Body of pancreas (tissue), 4 donors: Measurements from ENCODE around the gene CUTA. TPM values are rescaled to one million over a fixed set of nuclear protein-coding genes. Genes with fewer than 3 reads are reported as not detected.

ENCODE experiments used
- ATAC-seq: fragments of 150-250 bp; one replicate; pipeline ENCODE4 v1.9.1; 2016
- DNase-seq, 4 donors: peaks; one replicate each; pipeline ENCODE4 v3.0.0-alpha.2; 2019
- H3K27ac ChIP-seq, 4 donors: fragments of 200-600 bp; sonication (generic); 1 replicate in 3 of 4; 2 replicates in 1 of 4; pipeline versions ENCODE4 v1.5.1 to v1.6.1; 2016 to 2019; ENCODE audit warnings: mild to moderate bottlenecking in 1 of 4, mixed read lengths in 1 of 4, moderate library complexity in 1 of 4
- H3K27me3 ChIP-seq, 2 donors: fragments of 200-600 bp; sonication (generic); one replicate each; pipeline ENCODE4 v1.6.0; 2016; ENCODE audit warnings: mild to moderate bottlenecking in 1 of 2
- H3K36me3 ChIP-seq, 2 donors: fragments of 200-600 bp; sonication (generic); replicated peaks in 1 of 2; 2 replicates each; pipeline ENCODE4 v1.5.1; 2016; ENCODE audit warnings: low read depth in 2 of 2; ENCODE audit not compliant: insufficient read depth in 1 of 2
- H3K4me1 ChIP-seq: fragments of 200-600 bp; sonication (generic); one replicate; pipeline ENCODE4 v1.6.0; 2016
- H3K4me3 ChIP-seq, 2 donors: fragments of 200-600 bp; sonication (generic); 1 replicate in 1 of 2; 2 replicates in 1 of 2; pipeline ENCODE4 v1.5.1; 2016 to 2019
- H3K9me3 ChIP-seq, 3 donors: fragments of 200-600 bp; sonication (generic); 1 replicate in 2 of 3; 2 replicates in 1 of 3; pipeline ENCODE4 v1.5.1; 2016
- POLR2A ChIP-seq, 3 donors: fragments of 450-650 bp; IDR thresholded peaks; one replicate each; pipeline ENCODE4 v1.6.1; 2016; ENCODE audit warnings: antibody characterized with exemption in 3 of 3, mild to moderate bottlenecking in 2 of 3
- WGBS, 2 donors: methylation state at CpG; one replicate each; pipeline ENCODE4 v1.1.5; 2017; 5-methylcytosine and 5-hydroxymethylcytosine counted together
- intact Hi-C: fragments of 100-400 bp; cut with DNase I; formaldehyde crosslinking; loops from one replicate; pipeline ENCODE4 v1.15.1; 2023
- total RNA-seq, 2 donors: library from RNA; depleted of rRNA; stranded (reverse); fragments of >200 nt; gene quantifications; one replicate each; pipeline ENCODE4 v1.1.0, GENCODE V29; 2016
- TF ChIP-seq, protein P1 (sequence below), 7 experiments: fragments of 450-650 bp in 4 of 7; fragments of 200-600 bp in 3 of 7; sonication (generic) in 3 of 7; IDR thresholded peaks; one replicate each; pipeline ENCODE4 v1.5.1; 2016 to 2019; ENCODE audit warnings: antibody characterized with exemption in 7 of 7

The CUTA gene, protein sequence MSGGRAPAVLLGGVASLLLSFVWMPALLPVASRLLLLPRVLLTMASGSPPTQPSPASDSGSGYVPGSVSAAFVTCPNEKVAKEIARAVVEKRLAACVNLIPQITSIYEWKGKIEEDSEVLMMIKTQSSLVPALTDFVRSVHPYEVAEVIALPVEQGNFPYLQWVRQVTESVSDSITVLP
- total RNA-seq: 100 to 1,000 TPM in 1 of 2 donors, 10 to 100 TPM in 1; 87.7 to 126 TPM

GRCh38 chr6:33417903-33418689 is at the start of gene CUTA:
Gene CUTA, minus strand, starts transcription at chr6:33418107. Its CDS starts 107 bp downstream, at chr6:33418000.
- DNase-seq: peak; percentile 99 to 100 (median 99)
- intact Hi-C loops: no loop called here
- peak in 2 of 3 donors; percentile 77 to 82 for TF ChIP-seq POLR2A (IDR thresholded peaks at IDR 0.05)
- TF ChIP-seq, protein P1, sequence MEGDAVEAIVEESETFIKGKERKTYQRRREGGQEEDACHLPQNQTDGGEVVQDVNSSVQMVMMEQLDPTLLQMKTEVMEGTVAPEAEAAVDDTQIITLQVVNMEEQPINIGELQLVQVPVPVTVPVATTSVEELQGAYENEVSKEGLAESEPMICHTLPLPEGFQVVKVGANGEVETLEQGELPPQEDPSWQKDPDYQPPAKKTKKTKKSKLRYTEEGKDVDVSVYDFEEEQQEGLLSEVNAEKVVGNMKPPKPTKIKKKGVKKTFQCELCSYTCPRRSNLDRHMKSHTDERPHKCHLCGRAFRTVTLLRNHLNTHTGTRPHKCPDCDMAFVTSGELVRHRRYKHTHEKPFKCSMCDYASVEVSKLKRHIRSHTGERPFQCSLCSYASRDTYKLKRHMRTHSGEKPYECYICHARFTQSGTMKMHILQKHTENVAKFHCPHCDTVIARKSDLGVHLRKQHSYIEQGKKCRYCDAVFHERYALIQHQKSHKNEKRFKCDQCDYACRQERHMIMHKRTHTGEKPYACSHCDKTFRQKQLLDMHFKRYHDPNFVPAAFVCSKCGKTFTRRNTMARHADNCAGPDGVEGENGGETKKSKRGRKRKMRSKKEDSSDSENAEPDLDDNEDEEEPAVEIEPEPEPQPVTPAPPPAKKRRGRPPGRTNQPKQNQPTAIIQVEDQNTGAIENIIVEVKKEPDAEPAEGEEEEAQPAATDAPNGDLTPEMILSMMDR (IDR thresholded peaks at IDR 0.05): peak in 4 of 7 experiments; percentile 22 to 44 (median 38)
- Histone ChIP-seq H3K4me1 (peaks cover 43% of the 10 kb centered on the region), H3K27me3 (no peaks in the 10 kb centered on the region), H3K4me3 (peak within 1 kb of the TSS; percentile 52 to 58), H3K27ac (peak within 1 kb of the TSS; percentile 70 to 95 (median 83)), H3K9me3 (no peaks in the 10 kb centered on the region), H3K36me3 (no peaks in the 10 kb centered on the region)
- WGBS, 2 donors: 0 to 1% methylated on average over 26 to 51 of the region's 51 CpGs
- ATAC-seq: peak; percentile 97

DNA sequence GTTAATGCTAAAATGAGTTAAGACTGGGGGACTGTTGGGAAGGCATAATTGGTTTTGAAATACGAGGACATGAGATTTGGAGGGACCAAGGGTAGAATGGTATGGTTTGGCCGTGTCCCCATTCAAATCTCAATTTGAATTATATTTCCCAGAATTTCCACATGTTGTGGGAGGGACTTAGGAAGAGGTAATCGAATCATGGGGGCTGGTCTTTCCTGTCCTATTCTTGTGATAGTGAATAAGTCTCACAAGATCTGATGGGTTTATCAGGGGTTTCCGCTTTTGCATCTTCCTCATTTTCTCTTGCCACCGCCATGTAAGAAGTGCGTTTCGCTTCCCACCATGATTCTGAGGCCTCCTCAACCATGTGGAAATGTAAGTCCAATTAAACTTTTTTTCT is 49.2 kb upstream of the CUTA start:
- WGBS, 2 donors: 60 to 67% methylated on average over 7 of the region's 7 CpGs
- DNase-seq (no peak), ATAC-seq (no peak)
- H3K9me3 ChIP-seq: no peaks in the 10 kb centered on the region
- H3K27ac ChIP-seq: no peak overlapping the region
- H3K4me1 ChIP-seq: no peaks in the 10 kb centered on the region
- H3K27me3 ChIP-seq: no peaks in the 10 kb centered on the region
- TF ChIP-seq POLR2A (IDR thresholded peaks at IDR 0.05): no peak
- TF ChIP-seq, protein P1 (IDR thresholded peaks at IDR 0.05): no peak
- H3K36me3 ChIP-seq: no peaks in the 10 kb centered on the region
- intact Hi-C loops: no loop called here
- H3K4me3 ChIP-seq: no peak overlapping the region

- Histone ChIP-seq H3K36me3 (no peaks in the 10 kb centered on the region), H3K27me3 (no peaks in the 10 kb centered on the region), H3K27ac (no peak overlapping the region), H3K4me1 (no peaks in the 10 kb centered on the region), H3K4me3 (no peak overlapping the region), H3K9me3 (no peaks in the 10 kb centered on the region)
- WGBS, 2 donors: 73 to 100% methylated on average over 1 to 4 of the region's 4 CpGs
- ATAC-seq (no peak), DNase-seq (no peak)
- intact Hi-C loops: no loop called here
- TF ChIP-seq, protein P1 (IDR thresholded peaks at IDR 0.05): no peak
- no peak for TF ChIP-seq POLR2A (IDR thresholded peaks at IDR 0.05)
Measured at GRCh38 chr6:33466075-33466735, 48.3 kb upstream of the CUTA start.

DNA sequence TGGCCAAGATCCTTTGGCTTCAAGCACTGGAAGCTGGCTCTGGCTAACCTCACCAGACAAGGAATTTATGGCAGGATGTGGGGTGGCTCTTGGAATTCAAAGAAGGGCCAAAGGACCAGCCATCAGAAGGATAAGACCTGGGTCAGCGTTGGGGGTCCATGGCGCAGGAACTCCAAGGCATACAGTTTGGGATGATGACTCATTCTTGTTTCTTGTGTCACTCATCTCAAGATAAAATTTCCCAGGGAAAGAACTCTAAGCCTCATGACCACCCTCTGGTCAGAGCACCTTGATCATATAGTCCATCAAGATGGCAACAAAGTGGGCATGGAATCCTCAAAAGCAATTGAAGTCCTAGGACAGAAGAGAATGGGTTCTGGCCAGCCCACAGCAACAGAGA is 41.3 kb upstream of the CUTA start:
- 92 to 100% methylated on average over 2 of the region's 2 CpGs for WGBS, 2 donors
- Histone ChIP-seq H3K27ac (no peak overlapping the region), H3K36me3 (no peaks in the 10 kb centered on the region), H3K4me1 (peaks cover 8% of the 10 kb centered on the region), H3K27me3 (no peaks in the 10 kb centered on the region), H3K9me3 (no peaks in the 10 kb centered on the region), H3K4me3 (no peak overlapping the region)
- DNase-seq (no peak), ATAC-seq (no peak)
- TF ChIP-seq, protein P1 (IDR thresholded peaks at IDR 0.05): no peak
- no peak for TF ChIP-seq POLR2A (IDR thresholded peaks at IDR 0.05)
- intact Hi-C loops: no loop called here
